Activated T-cell treated with anti-CD3 and anti-CD28 coated beads for 4 hours (primary cell): ENCODE results near the gene COCH.

Experiments used
- DNase-seq: peaks from one replicate; pipeline ENCODE4 v3.0.0-alpha.2; 2020

COCH gene

GRCh38 chr14:30874120-30874998 is at the start of gene COCH:
COCH (plus strand) TSS chr14:30874559; CDS start chr14:30874939, 380 bp downstream.
- DNase-seq, result no peak

- DNase-seq, result no peak
Measured at GRCh38 chr14:30826070-30826469, 48.3 kb upstream of the COCH start.

- no peak for DNase-seq
Measured at GRCh38 chr14:30829853-30830252, 44.5 kb upstream of the COCH start.

- DNase-seq, result no peak
Measured at GRCh38 chr14:30834353-30834752, 40.0 kb upstream of the COCH start.

- DNase-seq, result no peak
Measured at GRCh38 chr14:30838351-30838750, 36.0 kb upstream of the COCH start.

- DNase-seq, result no peak
Measured at GRCh38 chr14:30840086-30840779, 34.1 kb upstream of the COCH start.

GRCh38 chr14:30842431-30842830 is 31.9 kb upstream of the COCH start:
- no peak for DNase-seq

- no peak for DNase-seq
Measured at GRCh38 chr14:30848449-30849240, 25.7 kb upstream of the COCH start.

GRCh38 chr14:30849354-30849753 is 25.0 kb upstream of the COCH start:
- DNase-seq, result no peak

- DNase-seq, result no peak
Measured at GRCh38 chr14:30849983-30850382, 24.4 kb upstream of the COCH start.

GRCh38 chr14:30853946-30854345 is 20.4 kb upstream of the COCH start:
- DNase-seq, result no peak

- no peak for DNase-seq
Measured at GRCh38 chr14:30854492-30854891, 19.9 kb upstream of the COCH start.

GRCh38 chr14:30855345-30856037 is 18.9 kb upstream of the COCH start:
- no peak for DNase-seq

- no peak for DNase-seq
Measured at GRCh38 chr14:30861200-30861599, 13.2 kb upstream of the COCH start.

GRCh38 chr14:30864934-30865333 is 9.4 kb upstream of the COCH start:
- no peak for DNase-seq

GRCh38 chr14:30868736-30869135 is 5.6 kb upstream of the COCH start:
- DNase-seq, result no peak

GRCh38 chr14:30869551-30870155 is 4.7 kb upstream of the COCH start:
- DNase-seq, result no peak

GRCh38 chr14:30872602-30873001 is 1.8 kb upstream of the COCH start:
- no peak for DNase-seq

GRCh38 chr14:30873308-30874119 is 845 bp upstream of the COCH start:
- DNase-seq, result no peak

- DNase-seq, result no peak
Measured at GRCh38 chr14:30874999-30875787, 834 bp downstream of the COCH start.

- no peak for DNase-seq
Measured at GRCh38 chr14:30875788-30876053, 1.4 kb downstream of the COCH start.
